Trophoblast cell (in vitro differentiated cells and primary cell): ENCODE results near the gene TRAF3IP1.

ENCODE experiments used
- DNase-seq, 2 donors: peaks; one replicate each; pipeline ENCODE4 v3.0.0-alpha.2; 2016
- H2AFZ ChIP-seq: 2 replicates; pipeline ENCODE4 v1.6.1; 2013; ENCODE audit warnings: low read length, moderate library complexity, mild to moderate bottlenecking; ENCODE audit not compliant: insufficient read depth, poor library complexity
- H2AK5ac ChIP-seq: 2 replicates; pipeline ENCODE4 v1.6.1; 2013; ENCODE audit warnings: mild to moderate bottlenecking, low read length
- H2BK120ac ChIP-seq: 2 replicates; pipeline ENCODE4 v1.6.1; 2013; ENCODE audit warnings: low read length, mild to moderate bottlenecking, moderate library complexity; ENCODE audit not compliant: insufficient read depth, poor library complexity
- H2BK12ac ChIP-seq: 2 replicates; pipeline ENCODE4 v1.6.1; 2013; ENCODE audit warnings: mild to moderate bottlenecking, low read length, moderate library complexity
- H2BK5ac ChIP-seq: 2 replicates; pipeline ENCODE4 v1.6.1; 2013; ENCODE audit warnings: low read length, low read depth, moderate library complexity, mild to moderate bottlenecking; ENCODE audit not compliant: poor library complexity
- H3K14ac ChIP-seq: 2 replicates; pipeline ENCODE4 v1.6.1; 2013; ENCODE audit warnings: mild to moderate bottlenecking, low read length
- H3K18ac ChIP-seq: 2 replicates; pipeline ENCODE4 v1.6.1; 2013; ENCODE audit warnings: mild to moderate bottlenecking, low read length
- H3K23ac ChIP-seq: 2 replicates; pipeline ENCODE4 v1.6.1; 2013; ENCODE audit warnings: low read length
- H3K27ac ChIP-seq: 2 replicates; pipeline ENCODE4 v1.5.1; 2013; ENCODE audit warnings: low read depth, mild to moderate bottlenecking, inconsistent platforms, low read length, moderate library complexity
- H3K27me3 ChIP-seq: 2 replicates; pipeline ENCODE4 v1.6.1; 2013; ENCODE audit warnings: inconsistent platforms, mild to moderate bottlenecking, low read length, moderate library complexity; ENCODE audit not compliant: insufficient read depth
- H3K36me3 ChIP-seq, 2 experiments: 1 replicate in 1 of 2; 2 replicates in 1 of 2; pipeline ENCODE4 v1.6.1; 2013; ENCODE audit warnings: low read length in 2 of 2, mild to moderate bottlenecking in 2 of 2, moderate library complexity in 1 of 2; ENCODE audit not compliant: insufficient read depth in 2 of 2, control insufficient read depth in 1 of 2
- H3K4ac ChIP-seq: 2 replicates; pipeline ENCODE4 v1.6.1; 2013; ENCODE audit warnings: low read depth, mild to moderate bottlenecking, low read length, moderate library complexity
- H3K4me1 ChIP-seq, 2 experiments: 1 replicate in 1 of 2; 2 replicates in 1 of 2; pipeline ENCODE4 v1.6.1; 2013; ENCODE audit warnings: low read length in 2 of 2, mild to moderate bottlenecking in 2 of 2, moderate library complexity in 1 of 2; ENCODE audit not compliant: insufficient read depth in 2 of 2, control insufficient read depth in 1 of 2
- H3K4me2 ChIP-seq: 2 replicates; pipeline ENCODE4 v1.6.1; 2013; ENCODE audit warnings: inconsistent platforms, mild to moderate bottlenecking, low read length, moderate library complexity
- H3K4me3 ChIP-seq: 2 replicates; pipeline ENCODE4 v1.5.1; 2013; ENCODE audit warnings: mild to moderate bottlenecking, low read depth, low read length, inconsistent platforms
- H3K79me1 ChIP-seq: one replicate; pipeline ENCODE4 v1.6.1; 2013; ENCODE audit warnings: low read length
- H3K79me2 ChIP-seq: 2 replicates; pipeline ENCODE4 v1.6.1; 2013; ENCODE audit warnings: low read length, mild to moderate bottlenecking; ENCODE audit not compliant: control insufficient read depth, insufficient read depth, poor library complexity
- H3K9ac ChIP-seq: 2 replicates; pipeline ENCODE4 v1.6.1; 2013; ENCODE audit warnings: mild to moderate bottlenecking, low read length
- H3K9me3 ChIP-seq: 2 replicates; pipeline ENCODE4 v1.6.1; 2013; ENCODE audit warnings: low read depth, mild to moderate bottlenecking, control low read depth, inconsistent platforms, low read length; ENCODE audit not compliant: insufficient read depth
- H4K12ac ChIP-seq: 2 replicates; pipeline ENCODE4 v1.6.1; 2013; ENCODE audit warnings: low read depth, mild to moderate bottlenecking, low read length, moderate library complexity
- H4K8ac ChIP-seq: 2 replicates; pipeline ENCODE4 v1.6.1; 2013; ENCODE audit warnings: low read depth, mild to moderate bottlenecking, low read length, moderate library complexity
- H4K91ac ChIP-seq: one replicate; pipeline ENCODE4 v1.6.1; 2013; ENCODE audit warnings: low read depth, mild to moderate bottlenecking, low read length, moderate library complexity
- WGBS: extraction: QIAGEN DNeasy Blood & Tissue Kit; methylation state at CpG from one replicate; pipeline ENCODE4 v1.1.7; 2013; ENCODE audit warnings: missing lambda C conversion rate; ENCODE audit not compliant: insufficient read length, insufficient coverage; ENCODE audit errors: extremely low coverage; 5-methylcytosine and 5-hydroxymethylcytosine counted together

TRAF3IP1 gene

GRCh38 chr2:238339395-238339780, 19.1 kb downstream of the TRAF3IP1 start:
- Histone ChIP-seq H2AFZ (no peak overlapping the region), H3K23ac (no peak overlapping the region), H3K9me3 (no peaks in the 10 kb centered on the region), H3K4me3 (no peak overlapping the region), H3K27ac (no peak overlapping the region), H3K79me2 (no peaks in the 10 kb centered on the region), H3K14ac (no peak overlapping the region), H2AK5ac (no peak overlapping the region), H3K4me1 (no peaks in the 10 kb centered on the region), H3K4ac (no peak overlapping the region), H4K91ac (no peak overlapping the region), H3K36me3 (peaks cover 0 to 5% of the 10 kb centered on the region in 2 experiments), H3K18ac (no peak overlapping the region), H4K12ac (no peak overlapping the region), H3K9ac (no peak overlapping the region), H2BK120ac (no peak overlapping the region), H4K8ac (no peak overlapping the region), H3K4me2 (no peak overlapping the region), H3K27me3 (no peaks in the 10 kb centered on the region), H2BK5ac (no peak overlapping the region), H2BK12ac (no peak overlapping the region), H3K79me1 (no peaks in the 10 kb centered on the region)
- WGBS = no CpG with 5 or more reads among the region's 11 CpGs
- peak in 1 of 2 donors; percentile 8 for DNase-seq

GRCh38 chr2:238339814-238340213, 19.5 kb downstream of the TRAF3IP1 start:
- no peak overlapping the region for H3K27ac ChIP-seq
- WGBS = no CpG with 5 or more reads among the region's 11 CpGs
- no peak overlapping the region for H3K18ac ChIP-seq

GRCh38 chr2:238341536-238341935, 21.2 kb downstream of the TRAF3IP1 start:
- Histone ChIP-seq H3K36me3 (peaks cover 0 to 2% of the 10 kb centered on the region in 2 experiments), H2AFZ (no peak overlapping the region), H2BK5ac (no peak overlapping the region), H3K4me3 (no peak overlapping the region), H4K12ac (no peak overlapping the region), H3K9me3 (no peaks in the 10 kb centered on the region), H3K27me3 (no peaks in the 10 kb centered on the region), H3K18ac (no peak overlapping the region), H3K27ac (no peak overlapping the region), H2BK12ac (no peak overlapping the region), H3K4me2 (no peak overlapping the region), H3K79me1 (no peaks in the 10 kb centered on the region), H2BK120ac (no peak overlapping the region), H3K79me2 (no peaks in the 10 kb centered on the region), H4K8ac (no peak overlapping the region), H3K4me1 (no peaks in the 10 kb centered on the region), H4K91ac (no peak overlapping the region), H3K9ac (no peak overlapping the region), H3K14ac (no peak overlapping the region), H2AK5ac (no peak overlapping the region), H3K23ac (no peak overlapping the region), H3K4ac (no peak overlapping the region)
- no peak for DNase-seq
- no CpG with 5 or more reads among the region's 9 CpGs for WGBS

More at GRCh38 chr2:238339814-238340213, 19.5 kb downstream of the TRAF3IP1 start:
- H2BK5ac ChIP-seq = no peak overlapping the region
- H3K23ac ChIP-seq = no peak overlapping the region
- H3K36me3 ChIP-seq = peaks cover 0 to 2% of the 10 kb centered on the region in 2 experiments
- no peak overlapping the region for H3K14ac ChIP-seq
- no peak for DNase-seq
- H2AFZ ChIP-seq = no peak overlapping the region
- no peak overlapping the region for H3K9ac ChIP-seq
- H3K4me3 ChIP-seq = no peak overlapping the region
- H4K91ac ChIP-seq = no peak overlapping the region
- no peaks in the 10 kb centered on the region for H3K27me3 ChIP-seq
- H4K12ac ChIP-seq = no peak overlapping the region
- no peak overlapping the region for H2AK5ac ChIP-seq
- H4K8ac ChIP-seq = no peak overlapping the region
- H3K4me1 ChIP-seq = no peaks in the 10 kb centered on the region
- no peak overlapping the region for H2BK12ac ChIP-seq
- H2BK120ac ChIP-seq = no peak overlapping the region
- H3K4me2 ChIP-seq = no peak overlapping the region
- H3K79me1 ChIP-seq = no peaks in the 10 kb centered on the region
- H3K9me3 ChIP-seq = no peaks in the 10 kb centered on the region
- H3K4ac ChIP-seq = no peak overlapping the region
- no peaks in the 10 kb centered on the region for H3K79me2 ChIP-seq

- H2BK120ac ChIP-seq = no peak overlapping the region
- no CpG with 5 or more reads among the region's 3 CpGs for WGBS
- no peak overlapping the region for H3K4ac ChIP-seq
- no peak overlapping the region for H3K14ac ChIP-seq
- H3K36me3 ChIP-seq = peaks cover 0 to 2% of the 10 kb centered on the region in 2 experiments
- no peaks in the 10 kb centered on the region for H3K27me3 ChIP-seq
- H3K4me1 ChIP-seq = no peaks in the 10 kb centered on the region
- H3K9ac ChIP-seq = no peak overlapping the region
- no peak overlapping the region for H3K4me2 ChIP-seq
- no peaks in the 10 kb centered on the region for H3K9me3 ChIP-seq
- H4K91ac ChIP-seq = no peak overlapping the region
- H3K27ac ChIP-seq = no peak overlapping the region
- no peak overlapping the region for H4K12ac ChIP-seq
- H2BK5ac ChIP-seq = no peak overlapping the region
- H3K23ac ChIP-seq = no peak overlapping the region
- no peak overlapping the region for H2BK12ac ChIP-seq
- no peaks in the 10 kb centered on the region for H3K79me1 ChIP-seq
- no peaks in the 10 kb centered on the region for H3K79me2 ChIP-seq
- no peak overlapping the region for H4K8ac ChIP-seq
- H3K4me3 ChIP-seq = no peak overlapping the region
- no peak overlapping the region for H2AK5ac ChIP-seq
- DNase-seq = no peak
- H3K18ac ChIP-seq = no peak overlapping the region
- H2AFZ ChIP-seq = no peak overlapping the region
Observed at GRCh38 chr2:238344035-238344434, 23.7 kb downstream of the TRAF3IP1 start.
